ENCODE measurements around the gene UBL7.

Gene UBL7

DNA sequence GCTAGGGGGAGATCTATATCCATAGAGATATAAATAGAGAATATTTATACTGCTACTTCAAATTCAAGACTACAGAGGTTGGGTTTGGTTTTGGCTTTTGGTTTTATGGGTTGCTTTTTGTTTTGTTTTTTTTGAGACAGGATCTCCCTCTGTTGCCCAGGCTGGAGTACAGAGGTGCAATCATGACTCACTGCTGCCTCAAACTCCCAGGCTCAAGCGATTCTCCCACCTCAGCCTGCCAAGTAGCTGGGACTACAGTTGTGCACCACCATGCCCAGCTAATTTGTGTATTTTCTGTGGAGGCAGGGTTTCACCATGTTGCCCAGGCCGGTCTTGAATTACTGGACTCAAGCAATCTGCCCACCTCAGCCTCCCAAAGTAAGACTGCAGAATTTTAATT is 3.9 kb upstream of the UBL7 start:
- Histone ChIP-seq H3K79me2 (ENCODE audit: control insufficient read depth, low read length) (peaks cover 25% of the 10 kb centered on the region), H3K4me1 (ENCODE audit: control insufficient read depth, low read length) (peaks cover 31% of the 10 kb centered on the region), H3K4me2 (ENCODE audit: low read length) (peak overlapping the region; percentile 59), H3K9me3 (ENCODE audit: control insufficient read depth, insufficient read depth, low read length) (no peaks in the 10 kb centered on the region), H3K27ac (ENCODE audit: low read depth, low read length) (no peak overlapping the region), H3K36me3 (ENCODE audit: control insufficient read depth, low read length) (no peaks in the 10 kb centered on the region), H3K4me3 (ENCODE audit: low read length) (no peak overlapping the region), H3K9me2 (replicated peaks; ENCODE audit: control insufficient read depth, low read length) (no peaks in the 10 kb centered on the region), H3F3A (ENCODE audit: control insufficient read depth, insufficient read depth) (0 out of 2 replicates have a peak, but pooled peaks cover 3% of the 10 kb centered on the region), H3K27me3 (ENCODE audit: control insufficient read depth, low read length) (no peaks in the 10 kb centered on the region), H4K20me1 (ENCODE audit: control insufficient read depth, insufficient read depth, low read depth, low read length) (no peaks in the 10 kb centered on the region)
- TF ChIP-seq CTCF (IDR thresholded peaks at IDR 0.05; ENCODE audit: low read depth, low read length, poor library complexity, severe bottlenecking) (no peak), EZH2phosphoT487 (IDR thresholded peaks at IDR 0.05; ENCODE audit: borderline replicate concordance, low read length) (no peak)

DNA sequence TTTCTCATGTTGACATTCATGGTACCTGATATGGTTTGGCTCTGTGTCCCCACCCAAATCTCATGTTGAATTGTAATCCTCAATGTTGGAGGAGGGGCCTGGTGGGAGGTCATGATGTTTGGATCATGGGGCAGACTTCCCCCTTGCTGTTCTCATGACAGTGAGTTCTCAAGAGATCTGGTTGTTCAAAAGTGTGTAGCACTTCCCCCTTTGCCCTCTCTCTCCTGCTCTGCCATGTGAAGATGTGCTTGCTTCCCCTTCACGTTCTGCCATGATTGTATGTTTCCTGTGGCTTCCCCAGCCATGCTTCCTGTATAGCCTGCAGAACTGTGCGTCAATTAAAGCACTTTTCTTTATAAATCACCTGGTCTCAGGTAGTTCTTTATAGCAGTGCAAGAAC is 3.3 kb upstream of the UBL7 start:
- Histone ChIP-seq H3K4me2 (ENCODE audit: low read length) (peak overlapping the region; percentile 59), H3F3A (ENCODE audit: control insufficient read depth, insufficient read depth) (0 out of 2 replicates have a peak, but pooled peaks cover 3% of the 10 kb centered on the region), H3K27me3 (ENCODE audit: control insufficient read depth, low read length) (no peaks in the 10 kb centered on the region), H4K20me1 (ENCODE audit: control insufficient read depth, insufficient read depth, low read depth, low read length) (no peaks in the 10 kb centered on the region), H3K36me3 (ENCODE audit: control insufficient read depth, low read length) (no peaks in the 10 kb centered on the region), H3K4me1 (ENCODE audit: control insufficient read depth, low read length) (peaks cover 32% of the 10 kb centered on the region), H3K79me2 (ENCODE audit: control insufficient read depth, low read length) (peaks cover 25% of the 10 kb centered on the region), H3K27ac (ENCODE audit: low read depth, low read length) (no peak overlapping the region), H3K9me3 (ENCODE audit: control insufficient read depth, insufficient read depth, low read length) (no peaks in the 10 kb centered on the region), H3K9me2 (replicated peaks; ENCODE audit: control insufficient read depth, low read length) (no peaks in the 10 kb centered on the region), H3K4me3 (ENCODE audit: low read length) (peak overlapping the region; percentile 32)
- TF ChIP-seq EZH2phosphoT487 (IDR thresholded peaks at IDR 0.05; ENCODE audit: borderline replicate concordance, low read length) (no peak), CTCF (IDR thresholded peaks at IDR 0.05; ENCODE audit: low read depth, low read length, poor library complexity, severe bottlenecking) (no peak)

DNA sequence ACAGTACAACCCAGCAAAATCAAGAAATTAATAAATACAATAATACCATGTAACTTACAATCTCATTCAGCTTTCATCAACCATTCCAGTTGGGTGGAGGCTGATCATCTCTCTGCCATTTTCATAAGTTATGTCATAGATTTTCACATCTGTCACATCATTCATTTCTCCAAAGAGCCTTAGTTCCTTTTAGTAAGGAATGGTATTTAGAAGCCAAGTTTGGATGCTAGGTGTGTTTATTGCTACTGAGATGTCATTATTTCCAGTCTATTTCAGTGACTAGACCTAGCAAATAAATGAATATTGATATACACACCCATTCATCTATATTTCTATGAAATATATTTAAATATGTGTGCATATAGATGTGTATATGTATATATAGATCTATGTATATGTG is 2.7 kb upstream of the UBL7 start:
- H3K4me1 ChIP-seq (ENCODE audit: control insufficient read depth, low read length) = peaks cover 32% of the 10 kb centered on the region
- H4K20me1 ChIP-seq (ENCODE audit: control insufficient read depth, insufficient read depth, low read depth, low read length) = no peaks in the 10 kb centered on the region
- peak overlapping the region; percentile 59 for H3K4me2 ChIP-seq (ENCODE audit: low read length)
- H3F3A ChIP-seq (ENCODE audit: control insufficient read depth, insufficient read depth) = 0 out of 2 replicates have a peak, but pooled peaks cover 3% of the 10 kb centered on the region
- peaks cover 25% of the 10 kb centered on the region for H3K79me2 ChIP-seq (ENCODE audit: control insufficient read depth, low read length)
- no peaks in the 10 kb centered on the region for H3K9me2 ChIP-seq (replicated peaks; ENCODE audit: control insufficient read depth, low read length)
- H3K27ac ChIP-seq (ENCODE audit: low read depth, low read length) = no peak overlapping the region
- H3K9me3 ChIP-seq (ENCODE audit: control insufficient read depth, insufficient read depth, low read length) = no peaks in the 10 kb centered on the region
- no peaks in the 10 kb centered on the region for H3K36me3 ChIP-seq (ENCODE audit: control insufficient read depth, low read length)
- no peak for TF ChIP-seq CTCF (IDR thresholded peaks at IDR 0.05; ENCODE audit: low read depth, low read length, poor library complexity, severe bottlenecking)
- no peaks in the 10 kb centered on the region for H3K27me3 ChIP-seq (ENCODE audit: control insufficient read depth, low read length)
- peak overlapping the region; percentile 87 for H3K4me3 ChIP-seq (ENCODE audit: low read length)
